Cardiac septum (tissue), 1 donor: ENCODE data around the gene NFIB. TPM values are rescaled to one million over a fixed set of nuclear protein-coding genes. Genes with fewer than 3 reads are reported as not detected.

Experiments used
- DNase-seq: peaks from one replicate; pipeline ENCODE4 v3.0.0-alpha.2; 2020; ENCODE audit warnings: low spot score
- intact Hi-C: fragments of 100-400 bp; cut with DNase I; formaldehyde crosslinking; loops from one replicate; pipeline ENCODE4 v1.14.0; 2022
- total RNA-seq: library from RNA; stranded (reverse); fragmentation: NEBNext Ultra II Directional; extraction: Animal tissue kit (Norgen Biotek cat#: 25700); gene quantifications from one replicate; pipeline ENCODE4 v1.2.1, GENCODE V29; 2021
- donor health status: DM: no; HTN: no; CAD: no.

Gene NFIB
- total RNA-seq, 1 donor from 2014 or later: 129 TPM

- intact Hi-C loops: loop anchor here (5.0 to 10.0 kb wide), 4 partner anchors 40 to 465 kb away; no protein-coding TSS in a partner anchor
- DNase-seq: no peak
Measured at GRCh38 chr9:14311956-14312685, 1.8 kb downstream of the NFIB start.

- no peak for DNase-seq
- intact Hi-C loops: loop anchor here (5.0 to 10.0 kb wide), 4 partner anchors 39 to 464 kb away; no protein-coding TSS in a partner anchor
Measured at GRCh38 chr9:14311171-14311949, 2.6 kb downstream of the NFIB start.

GRCh38 chr9:14310311-14310710, 3.6 kb downstream of the NFIB start:
- intact Hi-C loops: loop anchor here (5.0 to 10.0 kb wide), 4 partner anchors 38 to 463 kb away; no protein-coding TSS in a partner anchor
- DNase-seq: no peak

- no peak for DNase-seq
- intact Hi-C loops: loop anchor here (5.0 kb wide), 1 partner anchor 207 kb away; no protein-coding TSS in a partner anchor
Measured at GRCh38 chr9:14309403-14309802, 4.5 kb downstream of the NFIB start.

GRCh38 chr9:14308853-14309145, 5.1 kb downstream of the NFIB start:
- intact Hi-C loops: loop anchor here (5.0 kb wide), 1 partner anchor 206 kb away; no protein-coding TSS in a partner anchor
- DNase-seq: no peak

DNA sequence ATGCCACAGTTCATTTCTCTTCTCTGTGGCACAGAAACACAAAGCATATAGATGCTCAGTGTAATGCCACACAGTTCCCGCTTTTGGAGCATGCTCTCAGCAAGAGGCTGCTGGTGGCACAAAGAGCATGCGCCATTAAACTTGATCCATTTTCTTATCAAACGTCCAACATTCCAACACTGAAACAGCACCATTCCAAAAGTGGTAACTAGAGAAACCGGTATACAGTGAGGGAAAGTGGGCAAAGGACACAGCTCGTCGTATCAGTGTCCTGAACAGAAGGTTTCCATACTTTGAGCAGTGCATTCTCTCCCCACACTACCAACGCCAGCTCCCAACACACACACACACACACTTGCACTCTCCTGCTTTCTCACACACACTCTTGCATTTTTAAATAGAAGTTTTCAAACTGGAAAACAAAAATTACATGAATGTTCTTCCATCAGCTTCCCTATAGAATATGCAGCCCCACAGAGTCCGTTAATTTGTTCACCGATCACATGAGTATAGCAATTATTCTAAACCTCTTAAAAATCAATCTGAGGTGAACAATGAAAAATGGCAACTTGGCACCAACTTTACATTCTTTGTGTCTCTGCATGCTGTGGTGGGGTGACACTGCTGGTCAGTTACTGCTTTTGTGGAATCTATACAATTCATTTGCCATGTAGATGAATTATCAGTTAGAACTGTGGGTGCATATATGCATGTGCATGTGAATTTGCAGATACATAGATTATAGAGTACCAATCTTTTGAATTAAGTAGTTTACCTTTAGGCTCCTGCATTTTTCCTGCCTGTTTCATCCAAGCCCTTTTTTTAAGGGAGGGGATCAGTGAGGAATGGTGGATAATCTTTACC, 5.7 kb downstream of the NFIB start:
- no peak for DNase-seq
- intact Hi-C loops: loop anchor here (5.0 kb wide), 1 partner anchor 206 kb away; no protein-coding TSS in a partner anchor

GRCh38 chr9:14306672-14307660, 7.0 kb downstream of the NFIB start:
- intact Hi-C loops: loop anchor here (5.0 kb wide), 1 partner anchor 205 kb away; no protein-coding TSS in a partner anchor

DNA sequence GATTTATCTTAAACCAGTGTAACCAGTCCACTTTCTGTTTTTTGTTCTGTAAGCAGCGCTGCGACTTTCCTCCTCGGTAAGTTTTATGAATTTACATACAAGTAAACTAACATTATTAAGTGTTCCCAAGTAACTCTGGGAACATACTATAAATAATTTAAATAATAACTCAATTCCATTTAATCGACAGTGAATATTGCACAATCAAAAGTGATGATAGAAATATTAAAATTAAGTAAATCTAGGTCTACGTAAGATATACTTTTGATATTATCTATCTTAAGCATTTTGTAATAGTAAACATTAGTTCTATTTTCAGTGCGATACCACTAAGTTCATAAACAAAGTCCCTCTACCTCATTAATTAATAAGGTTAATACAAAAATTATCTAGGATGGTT, 7.8 kb downstream of the NFIB start:
- intact Hi-C loops: loop anchor here (5.0 kb wide), 1 partner anchor 204 kb away; no protein-coding TSS in a partner anchor
- no peak for DNase-seq

More at GRCh38 chr9:14306672-14307660, 7.0 kb downstream of the NFIB start:
- DNase-seq: no peak

GRCh38 chr9:14304259-14304658, 9.7 kb downstream of the NFIB start:
- intact Hi-C loops: loop anchor here (5.0 kb wide), 1 partner anchor 52 kb away; no protein-coding TSS in a partner anchor
- DNase-seq: no peak

- intact Hi-C loops: loop anchor here (5.0 kb wide), 1 partner anchor 51 kb away; no protein-coding TSS in a partner anchor
Measured at GRCh38 chr9:14303521-14303920, 10.4 kb downstream of the NFIB start.

DNA sequence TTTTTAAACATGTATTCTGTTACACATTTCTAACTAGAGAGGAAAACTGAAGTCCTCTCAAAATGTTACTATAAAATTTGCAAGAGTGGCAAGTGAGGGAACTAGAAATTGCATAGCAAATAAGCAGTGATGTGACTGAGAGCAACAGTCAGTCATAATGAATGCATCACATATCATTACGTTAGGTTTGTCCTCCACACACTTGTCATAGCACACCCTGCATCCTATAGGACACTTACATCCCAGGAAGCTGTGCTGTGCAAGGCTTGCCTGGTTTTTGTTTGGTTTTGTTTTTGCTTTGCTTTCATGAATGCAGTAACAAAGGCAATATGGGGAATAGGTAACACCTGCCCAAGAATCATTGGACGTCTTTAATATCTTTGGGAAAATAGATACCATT, 10.8 kb downstream of the NFIB start:
- no peak for DNase-seq
- intact Hi-C loops: loop anchor here (5.0 kb wide), 1 partner anchor 51 kb away; no protein-coding TSS in a partner anchor

More at GRCh38 chr9:14303521-14303920, 10.4 kb downstream of the NFIB start:
- DNase-seq: no peak

GRCh38 chr9:14302405-14302804, 11.5 kb downstream of the NFIB start:
- intact Hi-C loops: loop anchor here (5.0 kb wide), 1 partner anchor 50 kb away; no protein-coding TSS in a partner anchor
- no peak for DNase-seq

- intact Hi-C loops: loop anchor here (5.0 kb wide), 1 partner anchor 49 kb away; no protein-coding TSS in a partner anchor
- DNase-seq: no peak
Measured at GRCh38 chr9:14301583-14302021, 12.3 kb downstream of the NFIB start.

- intact Hi-C loops: loop anchor here (5.0 kb wide), 1 partner anchor 49 kb away; no protein-coding TSS in a partner anchor
- DNase-seq: no peak
Measured at GRCh38 chr9:14301006-14301405, 12.9 kb downstream of the NFIB start.

GRCh38 chr9:14300588-14300987, 13.4 kb downstream of the NFIB start:
- intact Hi-C loops: loop anchor here (5.0 kb wide), 1 partner anchor 48 kb away; no protein-coding TSS in a partner anchor
- no peak for DNase-seq

- intact Hi-C loops: loop anchor here (5.0 kb wide), 1 partner anchor 48 kb away; no protein-coding TSS in a partner anchor
- DNase-seq: no peak
Measured at GRCh38 chr9:14300040-14300439, 13.9 kb downstream of the NFIB start.

GRCh38 chr9:14298601-14299022, 15.3 kb downstream of the NFIB start:
- DNase-seq: no peak
- intact Hi-C loops: no loop called here
